ENCODE data around the gene KRTAP5-2.

GRCh38 chr11:1567721-1568100 lies 30.4 kb downstream of the KRTAP5-2 start:
- TF ChIP-seq GATA2 (IDR thresholded peaks at IDR 0.05; ENCODE audit: low read depth, low read length) (no peak), GATA3 (IDR thresholded peaks at IDR 0.05; ENCODE audit: low read depth, low read length) (no peak)

All from SH-SY5Y (cell line).